MM.1S (cell line): Measurements from ENCODE around the gene IFNL3.
"Not testable (repeated sequence)": the region's sequence is repeated elsewhere in the genome, so short reads cannot be mapped to it uniquely, and the experiment has no call there.

Experiments used
- DNase-seq: peaks from one replicate; pipeline ENCODE4 v3.0.0-alpha.2; 2015
- H2AFZ ChIP-seq: fragments of 300-600 bp; sonication (generic); 2 replicates; pipeline ENCODE4 v1.6.0; 2016; ENCODE audit warnings: antibody characterized with exemption, low read length
- H3F3A ChIP-seq: fragments of 300-600 bp; sonication (generic); 2 replicates; pipeline ENCODE4 v1.6.1; 2016; ENCODE audit warnings: mild to moderate bottlenecking, antibody characterized with exemption, low read length, moderate library complexity, mixed read lengths; ENCODE audit not compliant: insufficient read depth
- H3K27ac ChIP-seq: fragments of 300-600 bp; sonication (generic); 2 replicates; pipeline ENCODE4 v1.5.1; 2016; ENCODE audit warnings: mild to moderate bottlenecking, low read length
- H3K27me3 ChIP-seq: fragments of 300-600 bp; sonication (generic); replicated peaks from 2 replicates; pipeline ENCODE4 v1.6.0; 2016; ENCODE audit warnings: low read length; ENCODE audit not compliant: insufficient read depth
- H3K36me3 ChIP-seq: fragments of 300-600 bp; sonication (generic); replicated peaks from 2 replicates; pipeline ENCODE4 v1.6.1; 2016; ENCODE audit warnings: mild to moderate bottlenecking, low read length, mixed read lengths; ENCODE audit not compliant: insufficient read depth
- H3K4me1 ChIP-seq: fragments of 300-600 bp; sonication (generic); 2 replicates; pipeline ENCODE4 v1.6.1; 2016; ENCODE audit warnings: low read length, mixed read lengths
- H3K4me2 ChIP-seq: fragments of 300-600 bp; sonication (generic); 2 replicates; pipeline ENCODE4 v1.6.0; 2016; ENCODE audit warnings: low read depth, low read length
- H3K4me3 ChIP-seq: fragments of 300-600 bp; sonication (generic); 2 replicates; pipeline ENCODE4 v1.5.1; 2016; ENCODE audit warnings: low read length, mixed read lengths
- H3K79me2 ChIP-seq: fragments of 300-600 bp; sonication (generic); 2 replicates; pipeline ENCODE4 v1.6.1; 2016; ENCODE audit warnings: mixed run types, low read length, mixed read lengths
- H3K9ac ChIP-seq: fragments of 300-600 bp; sonication (generic); 2 replicates; pipeline ENCODE4 v1.6.1; 2016; ENCODE audit warnings: low read length, mixed read lengths
- H3K9me2 ChIP-seq: fragments of 300-600 bp; sonication (generic); replicated peaks from 2 replicates; pipeline ENCODE4 v1.6.1; 2016; ENCODE audit warnings: mild to moderate bottlenecking, low read length, mixed read lengths; ENCODE audit not compliant: insufficient read depth
- H3K9me3 ChIP-seq: fragments of 300-600 bp; sonication (generic); replicated peaks from 2 replicates; pipeline ENCODE4 v1.6.1; 2016; ENCODE audit warnings: mild to moderate bottlenecking, low read length, mixed read lengths; ENCODE audit not compliant: insufficient read depth
- H4K20me1 ChIP-seq: fragments of 300-600 bp; sonication (generic); 2 replicates; pipeline ENCODE4 v1.6.1; 2016; ENCODE audit warnings: mild to moderate bottlenecking, low read length, moderate library complexity, mixed read lengths; ENCODE audit not compliant: insufficient read depth
- EZH2 ChIP-seq: fragments of 300-600 bp; sonication (generic); optimal IDR thresholded peaks from 2 replicates; pipeline ENCODE3; 2017; ENCODE audit warnings: low read depth, mild to moderate bottlenecking, antibody characterized with exemption, low read length, mixed read lengths
- EZH2phosphoT487 ChIP-seq: fragments of 300-600 bp; sonication (generic); IDR thresholded peaks from 2 replicates; pipeline ENCODE4 v1.6.1; 2018; ENCODE audit warnings: antibody characterized with exemption, low read length
- TF ChIP-seq, protein P1 (sequence below): fragments of 300-600 bp; sonication (generic); IDR thresholded peaks from 2 replicates; pipeline ENCODE4 v1.5.1; 2016; ENCODE audit warnings: antibody characterized with exemption, low read length, mixed read lengths

The IFNL3 gene

GRCh38 chr19:39246951-39247669, 2.3 kb upstream of the IFNL3 start:
- H3K27me3 ChIP-seq, result peaks cover 41% of the 10 kb centered on the region
- H3K27ac ChIP-seq, result no peak overlapping the region
- H3K9ac ChIP-seq, result no peak overlapping the region
- H3K4me2 ChIP-seq, result no peak overlapping the region
- no peak overlapping the region for H2AFZ ChIP-seq
- H3K9me2 ChIP-seq, result no peaks in the 10 kb centered on the region
- no peaks in the 10 kb centered on the region for H3K4me1 ChIP-seq
- no peaks in the 10 kb centered on the region for H3K9me3 ChIP-seq
- TF ChIP-seq, protein P1, sequence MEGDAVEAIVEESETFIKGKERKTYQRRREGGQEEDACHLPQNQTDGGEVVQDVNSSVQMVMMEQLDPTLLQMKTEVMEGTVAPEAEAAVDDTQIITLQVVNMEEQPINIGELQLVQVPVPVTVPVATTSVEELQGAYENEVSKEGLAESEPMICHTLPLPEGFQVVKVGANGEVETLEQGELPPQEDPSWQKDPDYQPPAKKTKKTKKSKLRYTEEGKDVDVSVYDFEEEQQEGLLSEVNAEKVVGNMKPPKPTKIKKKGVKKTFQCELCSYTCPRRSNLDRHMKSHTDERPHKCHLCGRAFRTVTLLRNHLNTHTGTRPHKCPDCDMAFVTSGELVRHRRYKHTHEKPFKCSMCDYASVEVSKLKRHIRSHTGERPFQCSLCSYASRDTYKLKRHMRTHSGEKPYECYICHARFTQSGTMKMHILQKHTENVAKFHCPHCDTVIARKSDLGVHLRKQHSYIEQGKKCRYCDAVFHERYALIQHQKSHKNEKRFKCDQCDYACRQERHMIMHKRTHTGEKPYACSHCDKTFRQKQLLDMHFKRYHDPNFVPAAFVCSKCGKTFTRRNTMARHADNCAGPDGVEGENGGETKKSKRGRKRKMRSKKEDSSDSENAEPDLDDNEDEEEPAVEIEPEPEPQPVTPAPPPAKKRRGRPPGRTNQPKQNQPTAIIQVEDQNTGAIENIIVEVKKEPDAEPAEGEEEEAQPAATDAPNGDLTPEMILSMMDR, result no peak
- TF ChIP-seq EZH2phosphoT487 (no peak), EZH2 (no peak)
- no peak overlapping the region for H3K4me3 ChIP-seq
- DNase-seq, result no peak
- no peaks in the 10 kb centered on the region for H3K79me2 ChIP-seq
- H3K36me3 ChIP-seq, result no peaks in the 10 kb centered on the region
- no peaks in the 10 kb centered on the region for H3F3A ChIP-seq
- no peaks in the 10 kb centered on the region for H4K20me1 ChIP-seq

DNA sequence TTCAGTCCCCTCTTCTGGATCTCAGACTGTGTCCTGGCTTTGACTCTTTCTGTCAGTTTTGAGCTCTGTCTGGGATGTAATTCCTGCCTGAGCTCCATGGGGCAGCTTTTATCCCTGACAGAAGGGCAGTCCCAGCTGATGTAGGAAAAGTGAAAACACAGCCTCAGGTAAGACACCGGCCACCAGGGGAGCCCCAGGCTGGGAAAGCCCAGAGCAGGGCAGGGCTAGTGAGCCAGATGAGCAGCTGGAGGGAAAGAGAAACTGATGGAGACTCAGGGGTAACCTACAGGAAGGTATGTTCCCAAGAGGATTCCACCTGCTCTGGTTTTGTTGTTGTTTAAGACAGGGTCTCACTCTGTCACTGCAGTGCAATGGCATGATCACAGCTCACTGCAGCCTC, 360 bp upstream of the IFNL3 start:
- not testable (repeated sequence) for H3K4me2 ChIP-seq, H3K27ac ChIP-seq, H3K4me1 ChIP-seq, DNase-seq, H3K79me2 ChIP-seq, H3K9me3 ChIP-seq, H4K20me1 ChIP-seq, H2AFZ ChIP-seq, H3F3A ChIP-seq, H3K9ac ChIP-seq, H3K9me2 ChIP-seq, H3K4me3 ChIP-seq, H3K36me3 ChIP-seq
- H3K27me3 ChIP-seq, result peaks cover 53% of the 10 kb centered on the region

DNA sequence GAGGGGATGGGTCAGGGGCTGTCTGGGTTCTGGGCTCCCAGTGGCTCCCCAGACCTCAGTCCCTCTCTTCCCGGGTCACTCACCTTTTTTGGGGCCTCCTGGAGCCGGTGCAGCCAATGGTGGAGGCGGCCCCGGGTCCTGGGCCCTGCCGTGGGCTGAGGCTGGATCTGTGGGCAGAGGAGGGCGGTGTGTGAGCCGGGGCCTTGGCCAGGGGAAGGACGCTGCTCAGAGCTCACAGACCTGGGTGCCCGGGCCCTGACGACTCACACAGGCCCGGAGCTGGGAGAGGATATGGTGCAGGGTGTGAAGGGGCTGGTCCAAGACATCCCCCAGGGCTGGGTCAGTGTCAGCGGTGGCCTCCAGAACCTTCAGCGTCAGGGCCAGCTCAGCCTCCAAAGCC, 1.1 kb downstream of the IFNL3 start:
- not testable (repeated sequence) for H3K9me2 ChIP-seq

DNA sequence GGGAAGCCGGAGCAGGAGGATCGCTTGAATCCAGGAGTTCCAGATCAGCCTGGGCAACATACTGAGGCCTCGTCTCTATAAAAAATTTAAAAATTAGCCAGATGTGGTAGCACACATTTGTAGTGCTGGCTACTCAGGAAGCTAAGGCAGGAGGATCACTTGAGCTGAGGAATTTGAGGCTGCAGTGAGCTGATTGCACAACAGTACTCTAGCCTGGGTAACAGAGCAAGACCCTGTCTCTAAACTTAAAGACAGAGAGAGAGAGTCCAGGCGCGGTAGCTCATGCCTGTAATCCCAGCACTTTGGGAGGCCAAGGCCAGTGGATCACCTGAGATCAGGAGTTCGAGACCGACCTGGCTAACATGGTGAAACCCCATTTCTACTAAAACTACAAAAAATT, 4.4 kb downstream of the IFNL3 start:
- H3K36me3 ChIP-seq, result no peaks in the 10 kb centered on the region
- DNase-seq, result no peak
- no peak overlapping the region for H3K4me2 ChIP-seq

More for the DNA sequence above, 1.1 kb downstream of the IFNL3 start:
- H3K36me3 ChIP-seq, H3K4me1 ChIP-seq, H3K9ac ChIP-seq, H3K4me3 ChIP-seq, H3K4me2 ChIP-seq, H3K79me2 ChIP-seq, DNase-seq, H2AFZ ChIP-seq, H3K9me3 ChIP-seq, H4K20me1 ChIP-seq, H3F3A ChIP-seq, H3K27ac ChIP-seq: not testable (repeated sequence)
- H3K27me3 ChIP-seq, result peaks cover 56% of the 10 kb centered on the region

More for the DNA sequence above, 4.4 kb downstream of the IFNL3 start:
- H3K27me3 ChIP-seq, result peaks cover 66% of the 10 kb centered on the region
- no peak overlapping the region for H3K27ac ChIP-seq
- peaks cover 4% of the 10 kb centered on the region; the same call in 1 of the 2 replicates for H3K4me1 ChIP-seq
- no peak overlapping the region for H3K9ac ChIP-seq
- H3K79me2 ChIP-seq, result no peaks in the 10 kb centered on the region
- no peaks in the 10 kb centered on the region for H3K9me3 ChIP-seq
- no peak overlapping the region for H2AFZ ChIP-seq
- H4K20me1 ChIP-seq, result no peaks in the 10 kb centered on the region
- no peaks in the 10 kb centered on the region for H3F3A ChIP-seq
- TF ChIP-seq, protein P1, result no peak
- no peak for TF ChIP-seq EZH2phosphoT487
- TF ChIP-seq EZH2, result no peak
- H3K9me2 ChIP-seq, result no peaks in the 10 kb centered on the region
- no peak overlapping the region for H3K4me3 ChIP-seq
